ENCODE data around the gene FAM170B. TPM values are rescaled to one million over a fixed set of nuclear protein-coding genes. Genes with fewer than 3 reads are reported as not detected.

The FAM170B gene
- total and polyA plus RNA-seq, 2 donors (not counting 3 experiments of a cell fraction or from before 2014, with no cell fraction given) = not detected

- no peak for TF ChIP-seq EZH2 (IDR thresholded peaks at IDR 0.05; ENCODE audit: borderline replicate concordance, low read depth, low read length, severe bottlenecking)
- TF ChIP-seq JUN (IDR thresholded peaks at IDR 0.05; ENCODE audit: borderline replicate concordance, insufficient read depth, insufficient read length, low read depth) = no peak
- TF ChIP-seq, protein P1, sequence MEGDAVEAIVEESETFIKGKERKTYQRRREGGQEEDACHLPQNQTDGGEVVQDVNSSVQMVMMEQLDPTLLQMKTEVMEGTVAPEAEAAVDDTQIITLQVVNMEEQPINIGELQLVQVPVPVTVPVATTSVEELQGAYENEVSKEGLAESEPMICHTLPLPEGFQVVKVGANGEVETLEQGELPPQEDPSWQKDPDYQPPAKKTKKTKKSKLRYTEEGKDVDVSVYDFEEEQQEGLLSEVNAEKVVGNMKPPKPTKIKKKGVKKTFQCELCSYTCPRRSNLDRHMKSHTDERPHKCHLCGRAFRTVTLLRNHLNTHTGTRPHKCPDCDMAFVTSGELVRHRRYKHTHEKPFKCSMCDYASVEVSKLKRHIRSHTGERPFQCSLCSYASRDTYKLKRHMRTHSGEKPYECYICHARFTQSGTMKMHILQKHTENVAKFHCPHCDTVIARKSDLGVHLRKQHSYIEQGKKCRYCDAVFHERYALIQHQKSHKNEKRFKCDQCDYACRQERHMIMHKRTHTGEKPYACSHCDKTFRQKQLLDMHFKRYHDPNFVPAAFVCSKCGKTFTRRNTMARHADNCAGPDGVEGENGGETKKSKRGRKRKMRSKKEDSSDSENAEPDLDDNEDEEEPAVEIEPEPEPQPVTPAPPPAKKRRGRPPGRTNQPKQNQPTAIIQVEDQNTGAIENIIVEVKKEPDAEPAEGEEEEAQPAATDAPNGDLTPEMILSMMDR (IDR thresholded peaks at IDR 0.05; ENCODE audit: extremely low read depth in 1 of 2, insufficient read depth in 1 of 2, low read depth in 1 of 2, low read length in 2 of 2) = no peak
- no peak for TF ChIP-seq GATA2 (IDR thresholded peaks at IDR 0.05; ENCODE audit: insufficient read depth, insufficient read length, low read depth, low read length)
- TF ChIP-seq, protein P2, sequence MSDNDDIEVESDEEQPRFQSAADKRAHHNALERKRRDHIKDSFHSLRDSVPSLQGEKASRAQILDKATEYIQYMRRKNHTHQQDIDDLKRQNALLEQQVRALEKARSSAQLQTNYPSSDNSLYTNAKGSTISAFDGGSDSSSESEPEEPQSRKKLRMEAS (IDR thresholded peaks at IDR 0.05; ENCODE audit: insufficient read depth, insufficient read length) = no peak
- TF ChIP-seq MYC (IDR thresholded peaks at IDR 0.05; ENCODE audit: low read depth, low read length) = no peak
- no peak for TF ChIP-seq POLR2AphosphoS5 (IDR thresholded peaks at IDR 0.05; ENCODE audit: insufficient read depth, low read depth, low read length)
- no peak for TF ChIP-seq FOS (IDR thresholded peaks at IDR 0.05; ENCODE audit: borderline replicate concordance, insufficient read depth, low read length)
- TF ChIP-seq POLR2A (IDR thresholded peaks at IDR 0.05; ENCODE audit: low read depth, low read length) = no peak
- DNase-seq (ENCODE audit: low read depth, low spot score) = no peak
- no peaks in the 10 kb centered on the region for H3K9me1 ChIP-seq (replicated peaks; ENCODE audit: control insufficient read depth, extremely low read depth, insufficient read depth, low read length)
- no peaks in the 10 kb centered on the region for H3K4me1 ChIP-seq (ENCODE audit: control insufficient read depth, extremely low read depth, insufficient read depth, low read length)
- dilution Hi-C loops (cut with MboI; ENCODE audit: extremely low pct_ligation_motif_present, low sequenced_read_pairs) (no loop called here), intact Hi-C loops (cut with micrococcal nuclease) (no loop called here)
- no peaks in the 10 kb centered on the region for H3K79me2 ChIP-seq (ENCODE audit: control insufficient read depth, insufficient read depth, low read length)
- no peak overlapping the region for H3K4me2 ChIP-seq (ENCODE audit: insufficient read depth, low read length)
- ChIA-PET POLR2A (no interaction called here), CTCF (interaction anchor here (0.8 to 1.4 kb wide), 3 partner anchors 10 to 483 kb away, joined by 3 to 4 read pairs (median 3); no protein-coding TSS in a partner anchor)
- no peaks in the 10 kb centered on the region for H3K9me3 ChIP-seq (replicated peaks; ENCODE audit: control insufficient read depth, insufficient read depth, low read length)
- H4K20me1 ChIP-seq (replicated peaks; ENCODE audit: control insufficient read depth, extremely low read depth, insufficient read depth, low read length) = no peaks in the 10 kb centered on the region
- no peak overlapping the region for H3K9ac ChIP-seq (replicated peaks; ENCODE audit: extremely low read depth, insufficient read depth, low read length)
- no peak overlapping the region for H2AFZ ChIP-seq (ENCODE audit: low read depth, low read length)
- FAIRE-seq = no peak
- H3K27ac ChIP-seq (ENCODE audit: insufficient read depth, low read depth, low read length) = no peak overlapping the region
- peaks cover 0 to 8% of the 10 kb centered on the region in 2 experiments for H3K27me3 ChIP-seq (ENCODE audit: control insufficient read depth in 2 of 2, insufficient read depth in 2 of 2, low read length in 2 of 2)
- no TSS peak for BruUV-seq (replicated peaks)
- no peak overlapping the region for H3K4me3 ChIP-seq (replicated peaks in 1 of 3; ENCODE audit: insufficient read depth in 1 of 3, low read depth in 1 of 3, low read length in 3 of 3)
- no peaks in the 10 kb centered on the region for H3K36me3 ChIP-seq (ENCODE audit: control insufficient read depth in 2 of 2, extremely low read depth in 1 of 2, insufficient read depth in 2 of 2, low read length in 2 of 2)
These were observed 4.6 kb upstream of the FAM170B start for GRCh38 chr10:49138361-49138891.

All from endothelial cell of umbilical vein (primary cell).